Suprapubic skin (tissue), 3 donors: ENCODE measurements around the gene PMM1.

Experiments used
- CTCF ChIP-seq, 2 donors: fragments of 200-600 bp in 1 of 2; fragments of 450-650 bp in 1 of 2; sonication (generic) in 1 of 2; IDR thresholded peaks; one replicate each; pipeline ENCODE4 v1.5.1; 2016 to 2019; ENCODE audit warnings: antibody characterized with exemption in 2 of 2, mild to moderate bottlenecking in 1 of 2, moderate library complexity in 1 of 2
- POLR2A ChIP-seq, 2 donors: fragments of 450-650 bp; IDR thresholded peaks; one replicate each; pipeline ENCODE4 v1.6.1; 2017; ENCODE audit warnings: antibody characterized with exemption in 2 of 2, mild to moderate bottlenecking in 2 of 2, moderate library complexity in 2 of 2

- TF ChIP-seq POLR2A (IDR thresholded peaks at IDR 0.05) (no peak), CTCF (IDR thresholded peaks at IDR 0.05) (no peak)
Measured at GRCh38 chr22:41540365-41540764, 49.3 kb downstream of the PMM1 start.
